Measurements from ENCODE around the gene ASMTL. TPM values are rescaled to one million over a fixed set of nuclear protein-coding genes. Genes with fewer than 3 reads are reported as not detected.

The ASMTL gene
- total RNA-seq, 6 experiments from 2014 or later: 12.5 to 27.3 (median 18.6) TPM

DNA sequence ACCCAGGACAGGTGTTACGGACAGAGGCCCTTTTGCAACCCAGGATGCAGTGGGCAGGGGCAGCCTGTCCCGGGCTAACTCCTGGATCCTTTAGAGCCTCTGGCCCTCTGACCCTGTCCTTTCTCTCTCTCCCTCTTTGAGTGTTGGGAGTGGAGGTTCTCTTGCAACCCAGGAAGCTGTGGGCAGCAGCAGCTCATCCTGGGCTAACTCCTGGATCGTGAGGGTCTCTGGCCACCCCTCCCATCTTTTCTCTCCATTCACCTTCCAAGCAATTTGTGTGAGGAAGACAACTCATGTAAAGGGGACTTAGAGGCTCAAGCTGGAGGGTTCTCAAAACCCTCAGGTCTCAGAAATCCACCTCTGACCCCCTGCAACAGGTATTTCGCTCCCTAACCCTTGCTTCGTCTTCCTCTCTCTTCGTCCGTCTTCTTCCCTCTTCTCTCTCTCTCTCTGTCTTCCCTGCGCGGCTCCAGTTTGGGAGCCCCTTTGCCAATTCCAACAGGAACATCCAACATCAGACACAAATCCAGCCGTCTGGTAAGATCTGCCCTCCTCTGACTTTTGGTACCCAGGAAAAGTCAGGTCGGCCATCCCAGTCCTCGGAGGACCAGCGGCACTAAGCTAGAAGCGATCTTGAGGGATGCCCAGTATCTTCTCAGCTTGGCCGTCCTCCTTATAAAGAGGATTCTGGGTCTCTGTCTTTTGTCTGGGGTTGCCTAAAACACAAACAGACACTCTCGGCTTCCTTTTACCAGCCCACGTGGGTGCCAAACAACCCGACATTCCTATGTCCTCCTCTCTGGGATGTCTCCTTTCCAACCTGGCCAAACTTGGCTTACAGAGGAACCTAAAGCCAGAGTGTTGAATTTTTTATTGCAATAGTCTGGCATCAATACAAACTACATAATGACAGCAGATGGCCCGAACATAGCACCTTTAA is 7.9 kb downstream of the ASMTL start:
- H3K4me1 ChIP-seq: no peaks in the 10 kb centered on the region
- H3K4me3 ChIP-seq: no peak overlapping the region
- no peaks in the 10 kb centered on the region for H3K9me3 ChIP-seq
- WGBS (ENCODE audit: insufficient coverage, low coverage, low lambda C conversion rate, missing lambda C conversion rate): 93% methylated on average over 16 of the region's 19 CpGs
- TF ChIP-seq, protein P1, sequence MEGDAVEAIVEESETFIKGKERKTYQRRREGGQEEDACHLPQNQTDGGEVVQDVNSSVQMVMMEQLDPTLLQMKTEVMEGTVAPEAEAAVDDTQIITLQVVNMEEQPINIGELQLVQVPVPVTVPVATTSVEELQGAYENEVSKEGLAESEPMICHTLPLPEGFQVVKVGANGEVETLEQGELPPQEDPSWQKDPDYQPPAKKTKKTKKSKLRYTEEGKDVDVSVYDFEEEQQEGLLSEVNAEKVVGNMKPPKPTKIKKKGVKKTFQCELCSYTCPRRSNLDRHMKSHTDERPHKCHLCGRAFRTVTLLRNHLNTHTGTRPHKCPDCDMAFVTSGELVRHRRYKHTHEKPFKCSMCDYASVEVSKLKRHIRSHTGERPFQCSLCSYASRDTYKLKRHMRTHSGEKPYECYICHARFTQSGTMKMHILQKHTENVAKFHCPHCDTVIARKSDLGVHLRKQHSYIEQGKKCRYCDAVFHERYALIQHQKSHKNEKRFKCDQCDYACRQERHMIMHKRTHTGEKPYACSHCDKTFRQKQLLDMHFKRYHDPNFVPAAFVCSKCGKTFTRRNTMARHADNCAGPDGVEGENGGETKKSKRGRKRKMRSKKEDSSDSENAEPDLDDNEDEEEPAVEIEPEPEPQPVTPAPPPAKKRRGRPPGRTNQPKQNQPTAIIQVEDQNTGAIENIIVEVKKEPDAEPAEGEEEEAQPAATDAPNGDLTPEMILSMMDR (IDR thresholded peaks at IDR 0.05): no peak
- no peak for TF ChIP-seq POLR2A (IDR thresholded peaks at IDR 0.05)
- ATAC-seq (no peak), DNase-seq (peak in 2 of 3 donors; percentile 14 to 17)
- intact Hi-C loops (cut with DNase I): no loop called here
- no peak overlapping the region for H3K27ac ChIP-seq
- no peaks in the 10 kb centered on the region for H3K27me3 ChIP-seq
- no peaks in the 10 kb centered on the region for H3K36me3 ChIP-seq

DNA sequence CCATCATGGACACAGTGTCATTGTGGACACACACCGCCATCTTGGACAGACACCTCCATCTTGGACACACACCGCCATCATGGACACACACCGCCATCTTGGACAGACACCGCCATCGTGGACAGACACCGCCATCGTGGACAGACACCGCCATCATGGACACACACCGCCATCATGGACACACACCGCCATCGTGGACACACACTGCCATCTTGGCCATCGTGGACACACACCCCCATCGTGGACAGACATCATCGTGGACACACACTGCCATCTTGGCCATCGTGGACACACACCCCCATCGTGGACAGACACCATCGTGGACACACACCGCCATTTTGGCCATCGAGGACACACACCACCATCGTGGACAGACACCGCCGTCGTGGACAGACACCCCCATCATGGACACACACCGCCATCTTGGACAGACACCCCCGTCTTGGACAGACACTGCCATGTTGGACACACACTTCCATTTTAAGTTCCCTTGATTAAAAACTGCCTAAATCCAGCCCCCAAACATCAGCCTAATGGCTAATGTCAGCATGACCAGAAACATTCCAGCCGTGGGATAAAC is 9.1 kb downstream of the ASMTL start:
- Histone ChIP-seq H3K36me3 (no peaks in the 10 kb centered on the region), H3K27ac (no peak overlapping the region), H3K27me3 (no peaks in the 10 kb centered on the region), H3K4me1 (peaks cover 0 to 5% (median 2%) of the 10 kb centered on the region in 4 donors), H3K9me3 (no peaks in the 10 kb centered on the region), H3K4me3 (no peak overlapping the region)
- TF ChIP-seq, protein P1 (IDR thresholded peaks at IDR 0.05): no peak
- no peak for TF ChIP-seq POLR2A (IDR thresholded peaks at IDR 0.05)
- ATAC-seq: no peak
- intact Hi-C loops (cut with DNase I): no loop called here
- peak; percentile 5 to 49 (median 25) for DNase-seq
- WGBS (ENCODE audit: insufficient coverage, low coverage, low lambda C conversion rate, missing lambda C conversion rate): 88% methylated on average over 11 of the region's 26 CpGs

DNA sequence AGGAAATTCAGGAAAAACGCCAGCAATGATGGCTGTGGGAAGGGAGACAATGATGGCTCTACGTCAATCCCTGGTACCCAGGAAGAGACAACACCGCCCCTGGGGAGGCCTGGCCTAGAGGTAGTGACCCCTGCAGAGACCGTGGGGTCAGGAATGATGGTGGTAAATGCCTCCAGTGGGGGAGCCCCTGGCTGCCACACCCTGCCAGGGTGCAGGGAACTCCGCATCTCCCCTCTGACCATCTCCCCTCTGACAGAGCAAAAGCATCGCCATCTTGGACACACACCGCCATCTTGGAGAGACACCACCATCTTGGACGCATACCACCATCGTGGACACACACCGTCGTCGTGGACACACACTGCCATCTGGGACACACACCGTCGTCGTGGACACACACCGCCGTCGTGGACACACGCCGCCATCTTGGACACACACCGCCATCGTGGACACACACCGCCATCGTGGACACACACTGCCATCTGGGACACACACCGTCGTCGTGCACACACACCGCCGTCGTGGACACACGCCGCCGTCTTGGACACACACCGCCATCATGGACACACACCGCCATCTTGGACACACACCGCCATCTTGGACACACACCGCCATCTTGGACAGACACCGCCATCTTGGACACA is 9.9 kb downstream of the ASMTL start:
- no peak for ATAC-seq
- intact Hi-C loops (cut with DNase I): no loop called here
- 73% methylated on average over 9 of the region's 38 CpGs for WGBS (ENCODE audit: insufficient coverage, low coverage, low lambda C conversion rate, missing lambda C conversion rate)
- no peaks in the 10 kb centered on the region for H3K27me3 ChIP-seq
- DNase-seq: peak in 2 of 3 donors; percentile 6 to 23
- TF ChIP-seq, protein P1 (IDR thresholded peaks at IDR 0.05): no peak
- TF ChIP-seq POLR2A (IDR thresholded peaks at IDR 0.05): no peak
- H3K36me3 ChIP-seq: no peaks in the 10 kb centered on the region
- H3K4me3 ChIP-seq: no peak overlapping the region
- peaks cover 0 to 5% (median 2%) of the 10 kb centered on the region in 4 donors for H3K4me1 ChIP-seq
- H3K27ac ChIP-seq: no peak overlapping the region
- H3K9me3 ChIP-seq: no peaks in the 10 kb centered on the region

DNA sequence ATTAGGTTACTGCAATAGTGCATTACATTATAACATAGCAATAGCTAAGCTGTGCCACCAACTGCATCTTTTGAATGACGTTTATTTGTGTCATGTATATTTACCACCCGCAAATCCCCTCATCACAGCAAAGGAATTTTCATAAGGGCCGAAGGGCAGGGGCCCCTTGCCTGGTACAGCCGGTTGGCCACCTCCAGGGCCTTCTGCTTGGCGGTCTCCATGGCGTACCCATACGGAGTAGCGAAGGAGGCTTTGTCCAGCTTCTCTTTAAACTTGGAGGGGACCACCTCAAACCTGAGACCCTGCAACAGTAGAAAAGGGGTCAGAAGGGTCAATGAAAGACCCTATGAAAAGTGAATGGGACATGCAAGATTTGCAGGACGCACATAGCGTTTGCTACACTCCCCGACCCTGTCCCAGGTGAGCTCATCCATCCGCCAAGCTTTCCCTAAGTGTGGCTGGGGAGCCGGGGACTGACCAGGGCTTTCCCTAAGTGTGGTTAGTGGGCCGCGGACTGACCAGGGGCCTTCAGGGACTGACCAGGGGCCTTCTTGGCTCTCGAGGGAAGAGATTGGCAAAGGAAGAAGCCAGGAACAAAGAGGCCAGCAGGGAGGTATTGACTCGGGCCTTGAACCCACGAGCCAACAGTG is 10.6 kb downstream of the ASMTL start:
- intact Hi-C loops (cut with DNase I): no loop called here
- 95% methylated on average over 11 of the region's 18 CpGs for WGBS (ENCODE audit: insufficient coverage, low coverage, low lambda C conversion rate, missing lambda C conversion rate)
- H3K36me3 ChIP-seq: no peaks in the 10 kb centered on the region
- H3K27ac ChIP-seq: no peak overlapping the region
- no peaks in the 10 kb centered on the region for H3K27me3 ChIP-seq
- DNase-seq (peak in 1 of 3 donors; percentile 31), ATAC-seq (no peak)
- H3K4me3 ChIP-seq: no peak overlapping the region
- H3K9me3 ChIP-seq: no peaks in the 10 kb centered on the region
- peaks cover 0 to 5% (median 2%) of the 10 kb centered on the region in 4 donors for H3K4me1 ChIP-seq
- TF ChIP-seq POLR2A (IDR thresholded peaks at IDR 0.05): no peak
- TF ChIP-seq, protein P1 (IDR thresholded peaks at IDR 0.05): no peak

Measured in right lobe of liver (tissue), 6 donors.